HCT116 (cell line): ENCODE results near the gene PHYKPL. TPM values are rescaled to one million over a fixed set of nuclear protein-coding genes. Genes with fewer than 3 reads are reported as not detected.

Experiments used
- ATAC-seq: fragments of 200-7000 bp; cut with Tn5 transposase; 2 replicates; pipeline ENCODE4 v1.9.1; 2020; ENCODE audit warnings: mild to moderate bottlenecking, moderate library complexity
- BruUV-seq: library from RNA; stranded (reverse); fragments of 400-500 nt; replicated peaks from 2 replicates; lab custom pipeline; 2021; lab: Mats Ljungman, UMichigan
- CTCF ChIA-PET: fragments of 300-600 bp; sonication (Branson Sonifier 250); formaldehyde crosslinking; loops from one replicate; lab custom pipeline; 2021; ENCODE audit warnings: antibody characterized with exemption; lab: Charles Lee
- POLR2A ChIA-PET: fragments of 300-600, 350-600 bp; sonication (Branson Sonifier 250); formaldehyde crosslinking; loops from one replicate; lab custom pipeline; 2021; ENCODE audit warnings: antibody characterized with exemption; lab: Charles Lee
- RAD21 ChIA-PET, 2 experiments: fragments of 300-600 bp; sonication (Branson Sonifier 250); formaldehyde crosslinking; loops; one replicate each; lab custom pipeline; 2023; ENCODE audit warnings: low total read pairs in 2 of 2; ENCODE audit not compliant: uncharacterized antibody in 2 of 2, unreplicated experiment in 2 of 2, low non-redundant PET in 1 of 2; lab: Charles Lee
- DNase-seq: peaks from one replicate; pipeline ENCODE4 v3.0.0-alpha.2; 2010; ENCODE audit warnings: low read depth, low spot score
- H2AFZ ChIP-seq: fragments of 200-600 bp; shearing (Covaris generic), sonication (generic); 2 replicates; pipeline ENCODE4 v1.6.1; 2017; ENCODE audit warnings: low read depth, mixed run types, mixed read lengths, antibody characterized with exemption, low read length; ENCODE audit not compliant: poor library complexity, severe bottlenecking
- H3K27ac ChIP-seq: 2 replicates; pipeline ENCODE4 v1.5.1; 2012; ENCODE audit warnings: low read depth, low read length
- H3K27me3 ChIP-seq: fragments of 200-600 bp; sonication (generic); 2 replicates; pipeline ENCODE4 v1.6.1; 2016; ENCODE audit warnings: mixed run types, low read length, mixed read lengths; ENCODE audit not compliant: insufficient read depth
- H3K36me3 ChIP-seq, 2 experiments: fragments of 200-500 bp in 1 of 2; fragments of 200-600 bp in 1 of 2; sonication (Bioruptor generic) in 1 of 2; sonication (generic) in 1 of 2; 2 replicates each; pipeline versions ENCODE4 v1.5.1 to v1.6.1; 2014 to 2016; ENCODE audit warnings: low read length in 2 of 2, inconsistent platforms in 1 of 2, mixed read lengths in 1 of 2, mixed run types in 1 of 2; ENCODE audit not compliant: insufficient read depth in 2 of 2, control insufficient read depth in 1 of 2
- H3K4me1 ChIP-seq, 2 experiments: fragments of 200-600 bp in 1 of 2; sonication (generic) in 1 of 2; 2 replicates each; pipeline versions ENCODE4 v1.5.1 to v1.6.1; 2012 to 2017; ENCODE audit warnings: low read length in 2 of 2, inconsistent platforms in 1 of 2, mild to moderate bottlenecking in 1 of 2, mixed read lengths in 1 of 2, mixed run types in 1 of 2, moderate library complexity in 1 of 2; ENCODE audit not compliant: insufficient read depth in 2 of 2, control insufficient read depth in 1 of 2
- H3K4me2 ChIP-seq: fragments of 200-600 bp; sonication (generic); 2 replicates; pipeline ENCODE4 v1.6.1; 2017; ENCODE audit warnings: mixed run types, low read length, mixed read lengths
- H3K4me3 ChIP-seq, 2 experiments: fragments of 200-600 bp in 1 of 2; sonication (generic) in 1 of 2; replicated peaks in 1 of 2; 2 replicates each; pipeline ENCODE4 v1.5.1; 2011 to 2016; ENCODE audit warnings: low read length in 2 of 2, control low read depth in 1 of 2, low read depth in 1 of 2, mild to moderate bottlenecking in 1 of 2, mixed read lengths in 1 of 2, mixed run types in 1 of 2
- H3K79me2 ChIP-seq: fragments of 200-600 bp; sonication (generic); 2 replicates; pipeline ENCODE4 v1.6.1; 2017; ENCODE audit warnings: mild to moderate bottlenecking, mixed run types, low read length, moderate library complexity, mixed read lengths; ENCODE audit not compliant: insufficient read depth
- H3K9ac ChIP-seq: fragments of 200-600 bp; sonication (generic); 2 replicates; pipeline ENCODE4 v1.6.1; 2016; ENCODE audit warnings: low read length, mixed read lengths
- H3K9me2 ChIP-seq: fragments of 200-600 bp; sonication (generic), shearing (Covaris generic); 2 replicates; pipeline ENCODE4 v1.6.1; 2017; ENCODE audit warnings: mixed run types, mild to moderate bottlenecking, moderate library complexity; ENCODE audit not compliant: insufficient read depth
- H3K9me3 ChIP-seq, 2 experiments: fragments of 200-500 bp in 1 of 2; fragments of 200-600 bp in 1 of 2; sonication (Bioruptor generic) in 1 of 2; sonication (generic) in 1 of 2; 2 replicates each; pipeline ENCODE4 v1.6.1; 2014 to 2017; ENCODE audit warnings: low read length in 2 of 2, mixed read lengths in 2 of 2, inconsistent platforms in 1 of 2, low read depth in 1 of 2, mild to moderate bottlenecking in 1 of 2, mixed run types in 1 of 2, moderate library complexity in 1 of 2; ENCODE audit not compliant: control insufficient read depth in 1 of 2, insufficient read depth in 1 of 2
- H4K20me1 ChIP-seq: fragments of 200-600 bp; sonication (generic), shearing (Covaris generic); 2 replicates; pipeline ENCODE4 v1.6.1; 2017; ENCODE audit warnings: mixed run types, mild to moderate bottlenecking, moderate library complexity; ENCODE audit not compliant: insufficient read depth
- CBX3 ChIP-seq: IDR thresholded peaks from 2 replicates; pipeline ENCODE4 v1.6.1; 2012; ENCODE audit warnings: low read depth
- CEBPB ChIP-seq: IDR thresholded peaks from 2 replicates; pipeline ENCODE4 v1.6.1; 2012; ENCODE audit warnings: low read depth
- EGR1 ChIP-seq: IDR thresholded peaks from 2 replicates; pipeline ENCODE4 v1.6.1; 2012; ENCODE audit warnings: low read depth
- ELF1 ChIP-seq: IDR thresholded peaks from 2 replicates; pipeline ENCODE4 v1.6.1; 2012; ENCODE audit warnings: low read depth, borderline replicate concordance
- EZH2 ChIP-seq: fragments of 200-600 bp; sonication (generic); IDR thresholded peaks from 2 replicates; pipeline ENCODE4 v1.6.1; 2017; ENCODE audit warnings: antibody characterized with exemption, mixed run types
- EZH2phosphoT487 ChIP-seq: fragments of 200-600 bp; IDR thresholded peaks from 2 replicates; pipeline ENCODE4 v1.6.1; 2018; ENCODE audit warnings: antibody characterized with exemption, borderline replicate concordance
- FOSL1 ChIP-seq: IDR thresholded peaks from 2 replicates; pipeline ENCODE4 v1.6.1; 2012; ENCODE audit warnings: low read depth
- JUND ChIP-seq: IDR thresholded peaks from 2 replicates; pipeline ENCODE4 v1.6.1; 2012
- POLR2A ChIP-seq: IDR thresholded peaks from 2 replicates; pipeline ENCODE4 v1.7.0; 2011; ENCODE audit warnings: borderline replicate concordance; ENCODE audit not compliant: insufficient read depth, insufficient read length; ENCODE audit errors: extremely low read depth
- POLR2AphosphoS5 ChIP-seq: IDR thresholded peaks from 2 replicates; pipeline ENCODE4 v1.6.1; 2011; ENCODE audit warnings: mild to moderate bottlenecking, low read depth, low read length, moderate library complexity
- RAD21 ChIP-seq: IDR thresholded peaks from 2 replicates; pipeline ENCODE4 v1.6.1; 2012; ENCODE audit warnings: low read depth, mild to moderate bottlenecking
- REST ChIP-seq: IDR thresholded peaks from 2 replicates; pipeline ENCODE4 v1.6.1; 2012; ENCODE audit warnings: low read depth
- SIN3A ChIP-seq: IDR thresholded peaks from 2 replicates; pipeline ENCODE4 v1.6.1; 2012; ENCODE audit warnings: low read depth
- TCF7L2 ChIP-seq: IDR thresholded peaks from 2 replicates; pipeline ENCODE4 v1.7.0; 2011; ENCODE audit warnings: borderline replicate concordance, inconsistent platforms; ENCODE audit not compliant: insufficient read depth, insufficient read length; ENCODE audit errors: extremely low read depth
- YY1 ChIP-seq: IDR thresholded peaks from 2 replicates; pipeline ENCODE4 v1.6.1; 2011; ENCODE audit warnings: low read length, low read depth, moderate library complexity, mild to moderate bottlenecking; ENCODE audit not compliant: insufficient replicate concordance; ENCODE audit errors: extremely low read depth
- ZFX ChIP-seq: fragments of 450-650 bp; IDR thresholded peaks from 2 replicates; pipeline ENCODE4 v1.6.1; 2017
- ZNF274 ChIP-seq: fragments of 200-500 bp; sonication (Bioruptor generic); IDR thresholded peaks from 2 replicates; pipeline ENCODE4 v1.6.1; 2014; ENCODE audit warnings: mild to moderate bottlenecking, low read depth, low read length, inconsistent platforms
- intact Hi-C: fragments of 100-400 bp; cut with micrococcal nuclease; formaldehyde crosslinking; loops from 2 replicates; pipeline ENCODE4 v1.10.0; 2022
- total RNA-seq: library from RNA; stranded (reverse); gene quantifications from one replicate; pipeline ENCODE4 v1.2.1, GENCODE V29; 2021; ENCODE audit not compliant: unreplicated experiment
- TF ChIP-seq, protein P1 (sequence below), 3 experiments: fragments of 200-600 bp in 1 of 3; sonication (generic) in 1 of 3; IDR thresholded peaks in 2 of 3; conservative IDR thresholded peaks in 1 of 3; 2 replicates each; pipeline ENCODE4 v1.5.1; 2012 to 2017; ENCODE audit warnings: low read depth in 2 of 3, low read length in 2 of 3, antibody characterized with exemption in 1 of 3, borderline replicate concordance in 1 of 3, control low read depth in 1 of 3, mild to moderate bottlenecking in 1 of 3, mixed read lengths in 1 of 3, mixed run types in 1 of 3, moderate library complexity in 1 of 3; ENCODE audit not compliant: insufficient read depth in 1 of 3

Gene PHYKPL
- total RNA-seq, 1 experiment from 2014 or later, result 57.8 TPM

- ChIA-PET POLR2A (no interaction called here), CTCF (interaction anchor here (0.9 kb wide), 1 partner anchor 10 kb away, joined by 3 read pairs; no protein-coding TSS in a partner anchor), RAD21 (no interaction called here)
- no peak within 1 kb of the TSS for H3K9ac ChIP-seq
- DNase-seq (no peak), ATAC-seq (no peak)
- H2AFZ ChIP-seq, result no peak within 1 kb of the TSS
- H3K9me2 ChIP-seq, result no peaks in the 10 kb centered on the region
- no peaks in the 10 kb centered on the region for H3K27me3 ChIP-seq
- no peaks in the 10 kb centered on the region for H3K4me1 ChIP-seq
- no peak for TF ChIP-seq TCF7L2
- TF ChIP-seq YY1, result no peak
- no peak for TF ChIP-seq JUND
- no peak for TF ChIP-seq FOSL1
- no peak within 1 kb of the TSS for H3K4me3 ChIP-seq
- no peaks in the 10 kb centered on the region for H4K20me1 ChIP-seq
- no peaks in the 10 kb centered on the region for H3K36me3 ChIP-seq
- intact Hi-C loops, result no loop called here
- no peaks in the 10 kb centered on the region for H3K9me3 ChIP-seq
- H3K79me2 ChIP-seq, result no peaks in the 10 kb centered on the region
- no peak within 1 kb of the TSS for H3K27ac ChIP-seq
- H3K4me2 ChIP-seq, result no peak within 1 kb of the TSS
- no TSS peak for BruUV-seq
These were observed 45.6 kb downstream of the PHYKPL start, which contains the start of gene GMCL2 for GRCh38 chr5:178187014-178187413. TSS of gene GMCL2 (minus strand) at chr5:178187371. CDS start at chr5:178187299, 72 bp downstream.

- intact Hi-C loops, result no loop called here
- Histone ChIP-seq H4K20me1 (no peaks in the 10 kb centered on the region), H3K4me1 (no peaks in the 10 kb centered on the region), H3K4me2 (no peak overlapping the region), H3K27me3 (no peaks in the 10 kb centered on the region), H3K4me3 (no peak overlapping the region), H3K27ac (no peak overlapping the region), H3K79me2 (no peaks in the 10 kb centered on the region), H3K9me2 (no peaks in the 10 kb centered on the region), H3K9ac (no peak overlapping the region), H3K36me3 (no peaks in the 10 kb centered on the region), H3K9me3 (no peaks in the 10 kb centered on the region), H2AFZ (no peak overlapping the region)
- ATAC-seq, result no peak
- ChIA-PET CTCF (interaction anchor here (0.9 kb wide), 1 partner anchor 10 kb away, joined by 3 read pairs; no protein-coding TSS in a partner anchor), RAD21 (no interaction called here), POLR2A (no interaction called here)
- no peak for DNase-seq
- no TSS peak for BruUV-seq
- TF ChIP-seq ZNF274 (no peak), EZH2phosphoT487 (no peak), RAD21 (no peak), REST (no peak), ZFX (no peak), CBX3 (no peak), ELF1 (no peak), CEBPB (no peak), EZH2 (no peak), SIN3A (no peak), TCF7L2 (no peak), POLR2A (no peak), POLR2AphosphoS5 (no peak), JUND (no peak), EGR1 (no peak)
- TF ChIP-seq, protein P1, sequence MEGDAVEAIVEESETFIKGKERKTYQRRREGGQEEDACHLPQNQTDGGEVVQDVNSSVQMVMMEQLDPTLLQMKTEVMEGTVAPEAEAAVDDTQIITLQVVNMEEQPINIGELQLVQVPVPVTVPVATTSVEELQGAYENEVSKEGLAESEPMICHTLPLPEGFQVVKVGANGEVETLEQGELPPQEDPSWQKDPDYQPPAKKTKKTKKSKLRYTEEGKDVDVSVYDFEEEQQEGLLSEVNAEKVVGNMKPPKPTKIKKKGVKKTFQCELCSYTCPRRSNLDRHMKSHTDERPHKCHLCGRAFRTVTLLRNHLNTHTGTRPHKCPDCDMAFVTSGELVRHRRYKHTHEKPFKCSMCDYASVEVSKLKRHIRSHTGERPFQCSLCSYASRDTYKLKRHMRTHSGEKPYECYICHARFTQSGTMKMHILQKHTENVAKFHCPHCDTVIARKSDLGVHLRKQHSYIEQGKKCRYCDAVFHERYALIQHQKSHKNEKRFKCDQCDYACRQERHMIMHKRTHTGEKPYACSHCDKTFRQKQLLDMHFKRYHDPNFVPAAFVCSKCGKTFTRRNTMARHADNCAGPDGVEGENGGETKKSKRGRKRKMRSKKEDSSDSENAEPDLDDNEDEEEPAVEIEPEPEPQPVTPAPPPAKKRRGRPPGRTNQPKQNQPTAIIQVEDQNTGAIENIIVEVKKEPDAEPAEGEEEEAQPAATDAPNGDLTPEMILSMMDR (IDR thresholded peaks at IDR 0.05 in 2 of 3, conservative IDR thresholded peaks at IDR 0.05 in 1 of 3; ENCODE audit: borderline replicate concordance in 1 of 3, insufficient read depth in 1 of 3, low read depth in 2 of 3, low read length in 2 of 3), result no peak
These were observed 46.2 kb downstream of the PHYKPL start for GRCh38 chr5:178186427-178186826.
